GM03348 (cell line): ENCODE data around the gene CPB2.
A peak's percentile ranks its signal among the peaks of the same experiment; 100 is the strongest.

ENCODE experiments used
- DNase-seq: peaks from one replicate; pipeline ENCODE4 v3.0.0; 2012; ENCODE audit warnings: low spot score

Gene CPB2

GRCh38 chr13:46050771-46051170 is 54.1 kb downstream of the CPB2 start:
- DNase-seq: no peak

DNA sequence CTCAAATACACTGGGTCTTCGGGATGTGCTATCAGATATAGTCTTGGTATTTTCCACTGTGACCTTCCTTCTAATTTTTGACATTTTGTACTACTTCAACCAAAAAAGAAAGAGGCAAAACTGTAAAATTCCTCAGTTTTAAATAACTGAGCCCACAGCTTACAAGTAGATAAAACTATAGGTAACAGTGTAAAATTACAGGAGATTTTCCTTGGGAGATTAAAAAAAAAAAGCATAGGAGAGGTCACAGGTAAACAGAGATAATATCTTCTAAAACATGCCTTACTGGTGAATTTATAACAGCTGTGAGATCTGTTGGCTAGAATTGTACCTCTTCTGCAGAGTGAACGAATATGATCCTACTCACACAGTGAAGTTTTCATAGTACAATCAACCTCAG is 59.4 kb downstream of the CPB2 start:
- DNase-seq: no peak

GRCh38 chr13:46043647-46044046 is 61.2 kb downstream of the CPB2 start:
- DNase-seq: no peak

GRCh38 chr13:46041419-46041839 is 63.4 kb downstream of the CPB2 start:
- DNase-seq: peak; percentile 16

GRCh38 chr13:46040763-46041162 is 64.1 kb downstream of the CPB2 start:
- no peak for DNase-seq

DNA sequence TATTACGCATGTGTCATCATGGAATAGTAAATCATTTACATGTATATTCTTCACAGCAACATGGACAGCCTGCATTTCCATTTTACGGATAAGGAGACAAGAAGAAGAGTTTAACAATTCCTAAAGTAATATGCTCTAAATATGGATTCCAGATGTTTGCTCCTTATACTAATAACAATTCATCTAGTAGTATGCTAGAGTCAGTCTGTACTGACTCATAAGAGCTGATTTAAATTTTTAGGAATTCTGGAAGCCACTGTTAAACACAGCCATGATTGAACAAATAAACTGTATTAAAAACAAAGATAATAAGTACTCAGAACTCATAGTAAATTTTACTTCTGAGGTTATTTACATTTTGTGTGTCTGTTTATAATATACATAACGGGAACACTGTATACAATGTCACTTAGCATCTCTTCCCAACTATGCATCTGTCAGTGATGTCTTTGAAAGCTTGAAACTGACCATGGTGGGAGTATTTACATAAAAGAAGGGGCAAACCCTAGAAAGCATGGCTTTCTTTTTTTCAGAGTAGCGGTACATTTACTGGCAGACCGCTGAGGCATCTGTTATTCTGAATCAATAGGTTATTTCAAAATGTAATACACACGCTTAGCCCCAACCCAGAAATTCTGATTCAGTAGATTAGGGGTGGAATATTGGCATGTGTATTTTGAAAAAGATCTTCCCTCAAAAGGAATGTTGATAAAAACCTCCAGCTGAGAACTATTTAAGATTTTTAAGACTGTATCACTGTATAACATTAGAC is 65.2 kb downstream of the CPB2 start:
- DNase-seq: peak; percentile 25

- DNase-seq: no peak
Observed at GRCh38 chr13:46038296-46038695, 66.5 kb downstream of the CPB2 start.

DNA sequence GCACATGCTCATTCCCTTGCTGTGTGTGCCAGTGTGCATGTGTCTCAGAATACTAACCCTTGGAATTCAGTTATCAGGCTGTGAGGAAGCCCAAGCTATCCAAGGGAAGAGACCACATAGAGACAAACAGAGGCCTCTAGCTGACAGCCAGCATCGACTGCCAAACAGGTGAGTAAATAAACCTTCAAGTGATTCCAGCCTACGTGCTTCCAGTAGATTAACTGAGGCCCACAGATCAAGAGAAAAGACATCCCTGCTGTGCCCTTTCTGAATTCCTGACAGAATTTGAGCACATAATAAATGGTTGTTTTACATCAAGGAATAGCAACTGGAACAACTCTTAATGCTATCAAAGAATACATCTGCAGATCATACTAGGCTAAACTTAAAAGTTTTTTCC is 69.8 kb downstream of the CPB2 start:
- DNase-seq: no peak

DNA sequence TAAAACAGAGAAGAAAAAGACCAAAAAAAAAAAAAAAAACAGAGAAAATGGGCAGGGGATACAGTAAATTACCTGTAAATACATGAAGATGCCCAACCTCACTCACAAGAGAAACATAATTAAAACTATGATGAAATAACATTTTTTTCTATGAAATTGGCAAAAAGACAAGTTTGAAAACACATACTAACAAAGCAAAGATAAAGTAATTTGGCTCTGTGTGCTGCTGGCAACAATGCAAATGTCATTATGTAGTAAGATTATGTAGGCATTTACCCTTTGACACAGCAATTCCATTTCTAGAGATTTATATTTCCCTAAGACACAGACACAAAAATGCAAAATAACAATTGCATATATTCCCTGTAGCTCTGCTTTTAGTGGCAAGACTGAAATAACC is 72.5 kb downstream of the CPB2 start:
- no peak for DNase-seq

GRCh38 chr13:46031581-46032263 is 73.1 kb downstream of the CPB2 start:
- DNase-seq: no peak

DNA sequence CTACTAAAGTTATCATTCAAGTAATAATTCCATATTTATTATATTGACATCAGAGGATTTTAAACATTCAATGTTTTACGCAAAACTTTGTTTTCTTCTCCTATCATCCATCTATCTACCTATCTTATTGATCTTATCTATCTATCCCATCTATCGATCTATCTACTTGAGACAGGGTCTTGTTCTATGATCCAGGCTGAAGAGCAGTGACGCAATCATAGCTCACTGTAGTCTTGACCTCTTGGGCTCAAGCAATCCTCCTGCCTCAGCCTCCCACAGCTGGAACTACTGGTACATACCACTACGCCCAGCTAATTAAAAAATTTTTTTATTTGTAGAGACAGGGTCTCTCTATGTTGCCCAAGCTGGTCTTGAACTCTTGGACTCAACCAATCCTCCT is 79.7 kb downstream of the CPB2 start:
- no peak for DNase-seq

- DNase-seq: peak; percentile 20
Observed at GRCh38 chr13:46022481-46022880, 82.4 kb downstream of the CPB2 start.

- DNase-seq: no peak
Observed at GRCh38 chr13:46016216-46016615, 88.6 kb downstream of the CPB2 start.

DNA sequence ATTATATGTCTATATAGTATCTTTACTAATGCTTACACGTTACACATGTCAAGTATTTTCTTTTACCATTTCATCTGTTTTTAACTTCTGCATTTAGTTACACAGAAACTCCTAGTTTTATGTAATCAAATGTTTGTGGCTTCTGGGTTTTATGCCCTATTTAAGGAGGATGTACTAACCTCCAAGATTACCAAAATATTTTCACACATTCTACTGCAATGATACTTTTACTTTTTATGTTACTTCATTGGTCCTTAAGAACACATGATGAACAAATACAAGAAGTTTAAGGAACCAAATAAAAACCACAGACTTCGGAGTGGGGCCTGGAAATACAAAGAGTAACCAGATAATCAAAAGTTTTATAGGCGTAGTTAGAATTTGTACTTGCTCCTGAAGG is 89.5 kb downstream of the CPB2 start:
- DNase-seq: no peak

- no peak for DNase-seq
Observed at GRCh38 chr13:46012404-46012803, 92.4 kb downstream of the CPB2 start.

DNA sequence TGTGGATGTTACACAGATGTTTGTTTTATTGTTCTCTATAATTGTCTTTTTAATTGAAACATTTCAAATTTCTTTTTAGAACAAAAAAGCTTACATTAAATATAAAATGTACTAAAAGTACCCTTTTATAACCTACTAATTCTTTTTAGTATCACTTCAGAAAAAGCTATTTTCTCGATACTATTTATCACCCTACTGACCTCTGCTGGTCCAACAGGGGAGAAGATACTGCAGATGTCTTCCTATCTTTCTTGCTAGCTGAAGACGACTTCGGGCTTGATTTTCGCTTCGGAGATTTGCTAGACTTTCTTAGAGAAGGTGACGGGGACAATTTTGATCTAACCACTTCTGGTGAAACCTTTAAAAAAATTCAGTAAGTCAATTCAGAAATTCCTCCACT is 94.7 kb downstream of the CPB2 start:
- DNase-seq: peak; percentile 6

- no peak for DNase-seq
Observed at GRCh38 chr13:46008631-46009030, 96.2 kb downstream of the CPB2 start.

- DNase-seq: no peak
Observed at GRCh38 chr13:46006688-46007452, 98.0 kb downstream of the CPB2 start.

DNA sequence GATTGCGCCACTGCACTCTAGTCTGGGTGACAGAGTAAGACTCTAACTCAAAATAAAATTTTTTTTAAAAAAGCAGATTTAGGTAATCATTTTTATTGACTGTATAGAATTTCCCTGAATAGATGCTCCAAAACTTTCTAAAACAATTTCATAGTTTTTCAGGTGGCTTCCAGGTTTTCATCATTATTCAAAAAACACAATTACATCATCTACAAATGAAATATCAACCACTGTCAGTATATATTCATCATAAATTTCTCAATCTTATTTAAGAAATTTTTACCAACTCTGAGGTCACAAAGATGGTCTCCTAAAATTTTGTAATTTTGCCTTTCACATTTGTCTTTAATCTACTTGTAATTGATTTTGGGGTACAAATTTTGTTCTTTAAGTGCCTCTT is 100.3 kb downstream of the CPB2 start:
- no peak for DNase-seq
